NCI-H1092 treated with DMSO at 0.1 percent for 48 hours (cell line): ENCODE data around the gene KRT83.
"Not testable (repeated sequence)": the region's sequence is repeated elsewhere in the genome, so short reads cannot be mapped to it uniquely, and the experiment has no call there.

Experiments used
- DNase-seq: peaks from one replicate; lab custom pipeline; 2025; lab: John Stamatoyannopoulos, UW

The KRT83 gene

DNA sequence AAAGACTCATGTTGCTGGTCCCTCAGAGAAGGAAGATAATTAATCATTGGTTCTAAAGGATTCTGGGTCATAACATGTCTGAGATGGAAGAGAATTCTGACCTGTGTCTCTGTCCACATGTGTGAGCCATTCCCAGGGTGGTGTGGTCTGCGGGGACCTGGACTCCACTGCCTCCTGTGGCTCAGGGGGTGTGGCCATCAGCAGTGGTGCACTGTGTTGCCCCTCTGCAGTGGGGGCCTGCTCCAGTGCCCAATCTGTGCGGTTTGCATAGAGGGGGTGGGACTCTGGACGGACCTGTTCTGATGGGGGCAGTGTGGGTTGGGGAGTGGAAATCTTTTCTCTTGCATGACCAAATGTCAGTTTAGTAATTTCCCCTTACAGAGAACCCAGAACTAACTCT, 32.6 kb upstream of the KRT83 start:
- DNase-seq: no peak

DNA sequence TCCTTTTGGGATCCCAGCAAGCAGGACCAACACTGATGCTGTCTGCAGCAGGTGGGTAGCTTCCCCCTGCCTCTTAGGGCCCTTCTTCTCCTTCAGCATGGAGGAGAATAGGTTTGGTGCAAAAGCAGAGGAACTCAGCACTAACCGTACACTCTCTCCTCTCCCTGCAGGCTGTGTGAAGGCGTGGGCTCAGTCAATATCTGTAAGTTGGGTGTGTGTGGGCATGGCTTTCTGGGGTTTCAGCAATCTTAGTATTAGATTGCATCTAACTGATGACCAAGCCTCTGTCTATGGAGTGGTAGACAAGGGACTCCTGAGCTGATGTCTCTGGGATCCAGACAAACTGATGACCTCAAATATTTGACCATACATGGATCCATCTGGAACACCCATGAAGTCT, 31.8 kb upstream of the KRT83 start:
- no peak for DNase-seq

DNA sequence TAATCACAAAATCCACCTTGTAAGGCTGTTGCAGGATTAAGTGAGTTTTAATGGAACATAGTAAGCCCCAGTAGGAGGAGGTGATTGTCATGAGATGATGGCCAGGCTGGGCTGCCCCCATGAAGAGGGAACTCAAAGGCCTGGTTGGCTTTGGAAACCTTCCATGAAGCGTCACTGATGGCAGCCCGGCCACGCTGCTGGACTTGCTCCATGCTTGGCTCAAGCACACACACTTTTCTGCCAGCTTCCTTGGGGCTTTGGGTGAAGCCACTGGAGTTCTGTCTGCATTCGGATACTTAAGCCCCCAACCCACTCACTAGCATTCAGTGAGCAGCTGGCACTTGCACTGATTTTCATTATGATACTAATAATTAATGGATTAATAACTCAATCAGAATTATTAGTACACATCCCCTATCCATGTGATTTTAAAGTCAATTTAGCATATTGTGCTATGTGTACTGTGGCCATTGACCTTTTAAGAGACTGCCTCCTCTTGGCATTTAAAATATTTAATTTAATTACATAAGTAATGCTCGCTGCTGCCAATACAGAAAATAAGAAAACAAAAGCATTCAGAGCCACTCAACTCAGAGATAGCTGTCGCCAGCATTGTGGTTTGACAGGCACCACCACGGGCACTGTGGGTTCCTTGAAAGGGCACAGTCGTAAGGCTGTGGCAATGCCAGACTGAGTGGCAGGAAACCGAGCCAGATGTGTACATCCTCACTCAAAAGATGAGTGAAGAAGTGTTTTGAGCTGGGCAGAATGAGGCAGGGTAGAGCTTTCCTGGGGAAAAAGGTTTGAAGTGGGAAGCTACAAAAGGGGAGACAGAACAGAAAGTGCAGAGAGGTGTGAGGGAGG, 30.2 kb upstream of the KRT83 start:
- no peak for DNase-seq

DNA sequence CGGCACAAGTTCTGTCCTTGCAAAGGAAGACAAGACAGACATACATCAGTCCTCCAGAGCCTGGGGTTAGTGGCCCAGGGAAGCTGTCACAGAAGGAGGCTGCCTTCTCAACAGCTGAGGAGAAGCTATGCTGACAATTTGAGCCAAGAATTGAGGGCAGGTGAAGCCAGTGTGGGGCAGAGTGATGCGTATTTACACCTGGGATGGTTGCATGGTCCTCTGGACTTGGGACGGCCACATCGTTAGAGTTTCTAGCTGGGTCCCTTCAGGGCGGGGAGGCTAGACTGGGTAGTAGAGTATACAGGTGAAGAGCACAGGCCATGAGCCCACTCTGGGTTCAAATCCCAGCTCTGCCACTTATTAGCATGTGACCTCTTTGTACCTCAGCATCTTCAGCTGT, 29.6 kb upstream of the KRT83 start:
- DNase-seq: no peak

DNA sequence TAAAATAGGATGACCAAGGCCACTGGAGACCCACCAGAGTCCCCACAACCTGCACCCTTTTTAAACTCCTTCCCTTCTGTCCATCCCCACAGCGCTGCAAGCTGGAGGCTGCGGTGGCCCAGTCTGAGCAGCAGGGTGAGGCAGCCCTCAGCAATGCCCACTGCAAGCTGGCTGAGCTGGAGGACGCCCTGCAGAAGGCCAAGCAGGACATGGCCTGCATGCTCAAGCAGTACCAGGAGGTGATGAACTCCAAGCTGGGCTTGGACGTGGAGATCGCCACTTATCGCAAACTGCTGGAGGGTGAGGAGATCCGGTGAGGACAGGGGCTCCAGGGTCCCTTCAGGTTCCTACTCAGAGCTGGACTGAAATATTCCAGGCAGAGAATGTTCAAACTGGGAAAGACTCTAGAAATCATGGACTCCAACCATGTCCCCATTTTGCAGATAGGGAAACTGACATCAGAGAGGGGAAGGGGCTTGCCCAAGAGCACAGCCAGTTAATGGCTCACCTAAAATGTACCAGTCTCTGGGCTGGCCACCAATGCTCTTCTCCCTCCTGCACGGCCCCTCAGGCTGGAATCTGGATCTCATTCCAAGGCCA, 28.9 kb upstream of the KRT83 start:
- DNase-seq: no peak

DNA sequence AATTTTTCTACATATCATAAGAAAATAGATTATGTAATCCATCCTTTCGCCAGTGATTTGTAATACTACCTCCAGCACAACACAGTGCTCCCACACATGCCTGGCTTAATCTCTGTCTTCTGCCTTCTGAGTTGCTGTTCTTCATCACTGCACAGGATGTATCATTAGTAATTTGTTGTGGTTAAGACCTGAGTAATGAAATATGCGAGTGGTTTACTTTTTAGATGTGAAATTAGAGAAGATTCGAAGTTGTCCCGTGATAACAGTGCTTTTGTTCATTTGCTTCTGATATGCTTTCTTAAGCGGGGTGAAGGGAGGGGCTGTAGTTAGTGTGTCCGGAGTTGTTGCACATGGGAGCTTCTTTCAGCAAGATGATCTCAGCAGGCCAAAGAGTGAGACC, 28.0 kb upstream of the KRT83 start:
- DNase-seq: no peak

DNA sequence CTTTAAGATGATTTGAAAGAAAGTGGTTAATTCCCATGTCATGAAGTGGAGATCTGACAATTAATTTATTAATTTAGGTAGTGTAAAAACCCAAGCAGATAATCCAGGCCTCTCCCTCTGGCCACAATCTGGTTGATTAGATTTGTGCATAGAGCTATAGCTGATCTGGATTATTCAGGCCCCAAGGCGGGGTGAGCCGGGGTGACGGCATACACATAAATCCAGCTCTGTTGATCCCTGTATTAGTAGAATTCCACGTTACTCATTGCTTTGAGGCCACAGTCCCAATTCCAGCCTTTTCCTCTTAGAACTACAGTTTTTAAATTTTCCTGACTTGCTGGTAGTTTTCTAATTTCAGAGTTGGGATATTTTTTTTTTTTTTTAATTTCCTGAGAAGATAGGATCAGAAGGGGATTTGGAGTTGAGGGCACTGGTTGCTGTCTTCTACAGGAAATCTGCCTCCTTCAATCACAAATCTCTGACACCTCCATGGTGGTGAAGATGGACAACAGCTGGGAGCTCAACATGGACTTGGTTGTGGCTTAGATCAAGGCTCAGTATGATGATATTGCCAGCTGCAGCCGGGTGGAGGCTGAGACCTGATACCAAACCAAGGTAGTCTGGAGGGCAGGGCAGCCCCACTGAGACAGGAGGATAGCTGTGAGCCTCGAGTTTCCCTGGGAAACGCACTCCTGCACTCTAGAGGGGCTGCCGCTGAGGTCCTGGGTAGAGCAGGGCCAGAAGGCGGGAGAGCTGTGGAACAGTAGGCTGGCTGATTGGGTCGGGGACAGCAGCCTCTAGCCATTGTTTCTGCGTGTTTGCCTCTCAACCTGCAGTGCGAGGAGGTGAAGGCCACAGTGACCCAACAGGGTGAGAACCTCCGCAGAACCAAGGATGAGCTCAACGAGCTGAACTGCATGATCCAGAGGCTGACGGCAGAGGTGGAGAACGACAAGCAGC, 26.6 kb upstream of the KRT83 start:
- DNase-seq: no peak

DNA sequence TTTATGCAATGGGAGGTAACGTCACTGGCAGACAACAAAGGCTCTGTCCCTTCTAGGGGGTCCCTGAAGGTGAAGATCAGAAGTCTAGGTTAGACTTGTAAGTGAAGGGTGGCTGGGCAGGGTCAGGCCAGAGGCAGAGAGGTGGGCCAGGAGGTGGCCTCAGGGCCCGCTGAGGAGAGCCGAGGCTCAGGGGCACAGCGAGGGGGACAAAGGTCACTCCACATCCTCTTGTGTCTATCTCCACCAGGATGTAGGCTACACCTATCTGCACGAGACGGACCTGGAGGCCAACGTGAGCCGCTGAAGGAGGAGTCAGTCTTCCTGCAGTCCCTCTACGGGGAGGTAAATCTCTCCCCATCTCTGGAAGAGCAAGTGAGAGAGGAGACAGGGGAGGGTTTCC, 25.8 kb upstream of the KRT83 start:
- no peak for DNase-seq

DNA sequence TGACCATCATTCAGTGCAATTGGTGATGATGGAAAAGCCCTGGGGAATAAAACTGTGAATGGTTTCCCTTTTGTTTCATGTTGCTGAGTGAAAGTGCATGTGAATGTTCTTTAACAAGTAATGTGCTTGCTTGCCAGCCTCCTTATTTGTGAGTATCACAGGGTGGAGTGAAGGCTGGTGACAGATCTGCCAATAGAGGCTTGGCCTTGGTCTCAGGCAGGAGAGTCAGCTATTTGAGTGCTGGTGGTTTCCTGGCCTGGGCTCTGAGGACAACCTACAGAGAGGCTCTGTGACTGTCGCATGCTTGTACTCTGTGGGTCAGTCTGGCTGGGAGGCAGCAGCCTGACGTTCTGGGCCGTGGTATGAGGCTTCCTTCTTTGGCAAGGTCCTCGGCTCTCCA, 25.4 kb upstream of the KRT83 start:
- no peak for DNase-seq

DNA sequence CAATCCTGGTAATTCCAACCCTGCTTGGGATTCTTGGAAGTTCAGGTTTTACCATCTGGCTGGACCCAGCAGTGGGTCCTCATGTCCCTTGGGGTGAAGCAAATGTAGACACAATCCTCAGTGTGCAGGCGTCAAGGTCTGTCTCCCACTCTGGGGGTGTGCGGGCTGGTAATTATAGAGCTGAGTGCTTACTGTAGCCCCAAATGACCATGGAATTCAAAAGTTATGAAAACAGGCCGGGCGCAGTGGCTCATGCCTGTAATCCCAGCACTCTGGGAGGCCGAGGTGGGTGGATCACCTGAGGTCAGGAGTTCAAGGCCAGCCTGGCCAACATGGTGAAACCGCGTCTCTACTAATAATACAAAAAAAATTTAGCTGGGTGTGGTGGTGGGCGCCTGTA, 23.8 kb upstream of the KRT83 start:
- not testable (repeated sequence) for DNase-seq

DNA sequence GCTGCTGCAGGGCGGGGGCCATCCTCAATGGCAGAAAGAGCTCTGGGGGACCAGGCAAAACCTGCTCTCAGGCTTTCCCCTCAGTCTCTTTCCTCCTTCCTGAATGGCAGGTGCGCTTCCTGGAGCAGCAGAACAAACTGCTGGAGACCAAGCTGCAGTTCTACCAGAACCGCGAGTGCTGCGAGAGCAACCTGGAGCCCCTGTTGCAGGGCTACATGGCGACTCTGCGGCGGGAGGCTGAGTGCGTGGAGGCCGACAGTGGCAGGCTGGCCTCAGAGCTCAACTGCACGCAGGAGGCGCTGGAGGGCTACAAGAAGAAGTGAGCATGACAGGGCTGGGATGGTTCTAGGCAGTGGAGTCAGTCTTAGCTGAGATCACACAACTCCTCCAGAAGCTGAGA, 22.9 kb upstream of the KRT83 start:
- no peak for DNase-seq

DNA sequence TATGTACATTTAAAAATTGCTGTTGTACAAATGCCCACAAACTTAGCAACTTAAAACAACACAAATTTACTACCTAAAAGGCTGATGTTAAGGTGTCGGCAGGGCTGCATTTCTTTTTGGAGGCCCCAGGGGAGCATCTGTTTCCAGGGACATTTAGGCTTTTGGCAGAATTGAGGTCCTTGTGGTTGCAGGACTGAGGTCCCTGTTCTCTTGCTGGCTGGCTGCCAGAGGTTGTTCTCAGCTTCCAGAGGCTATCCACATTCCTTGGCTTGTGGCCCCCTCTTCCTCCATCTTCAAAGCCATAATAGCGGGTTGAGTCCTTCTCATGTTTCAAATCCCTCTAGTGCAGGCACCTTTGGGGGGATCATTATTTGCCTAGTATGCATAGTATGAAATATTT, 22.4 kb upstream of the KRT83 start:
- no peak for DNase-seq

DNA sequence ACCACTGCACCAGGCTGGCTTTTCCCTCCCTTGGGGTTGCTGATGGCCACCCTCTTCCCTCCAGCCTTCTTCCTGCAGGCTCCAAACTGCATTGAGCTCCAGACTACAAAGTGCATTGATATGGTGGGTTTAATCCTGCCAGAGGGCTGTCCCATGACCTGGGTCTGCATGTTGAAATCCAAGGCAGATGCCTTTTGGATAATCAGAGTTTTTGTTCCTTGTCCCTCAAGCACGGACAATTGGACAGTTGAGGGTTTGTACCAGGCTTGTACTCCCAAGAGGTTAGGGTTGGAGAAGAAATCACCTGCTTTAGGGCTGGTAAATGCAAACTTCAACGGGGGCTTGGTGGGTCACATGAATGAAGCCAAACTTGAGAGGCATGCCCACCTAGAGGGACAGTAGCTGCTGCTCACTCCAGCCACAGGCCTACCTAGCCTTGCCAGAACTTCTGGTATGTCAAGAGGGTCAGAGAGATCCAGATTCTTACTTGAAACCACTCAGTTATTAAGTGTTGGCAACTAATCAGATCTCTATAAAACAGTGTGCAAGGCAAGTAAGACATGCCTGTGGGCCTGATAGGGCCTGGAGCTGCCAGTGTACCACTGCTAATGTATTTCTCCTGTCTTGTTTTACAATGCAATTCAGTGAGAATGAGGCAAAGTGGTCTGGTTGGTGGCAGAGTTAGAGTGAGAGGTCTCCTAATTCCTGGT, 21.7 kb upstream of the KRT83 start:
- DNase-seq: no peak

DNA sequence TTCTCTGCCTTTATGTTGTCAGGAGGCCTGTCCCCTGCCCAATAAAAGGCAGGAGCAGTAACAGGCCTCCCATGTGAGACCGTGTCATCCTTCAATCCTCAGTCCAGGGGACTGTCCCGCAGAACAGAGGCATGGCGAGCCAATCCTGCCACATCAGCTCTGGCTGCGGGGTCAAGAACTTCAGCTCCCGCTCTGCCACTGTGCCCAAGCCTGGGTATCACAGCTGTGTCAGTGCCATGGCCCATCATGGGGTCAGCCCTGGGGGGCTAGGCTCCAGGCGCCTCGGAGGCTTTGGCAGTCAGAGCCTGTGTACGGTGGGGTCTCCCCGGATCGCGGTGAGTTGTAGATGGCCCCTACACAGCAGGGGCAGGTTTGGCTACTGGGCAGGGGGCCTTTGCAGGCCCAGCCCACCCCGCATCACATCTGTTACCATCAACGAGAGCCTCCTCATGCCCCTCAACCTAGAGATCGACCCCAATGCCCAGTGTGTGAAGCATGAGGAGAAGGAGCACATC, 19.9 kb upstream of the KRT83 start:
- DNase-seq: no peak

DNA sequence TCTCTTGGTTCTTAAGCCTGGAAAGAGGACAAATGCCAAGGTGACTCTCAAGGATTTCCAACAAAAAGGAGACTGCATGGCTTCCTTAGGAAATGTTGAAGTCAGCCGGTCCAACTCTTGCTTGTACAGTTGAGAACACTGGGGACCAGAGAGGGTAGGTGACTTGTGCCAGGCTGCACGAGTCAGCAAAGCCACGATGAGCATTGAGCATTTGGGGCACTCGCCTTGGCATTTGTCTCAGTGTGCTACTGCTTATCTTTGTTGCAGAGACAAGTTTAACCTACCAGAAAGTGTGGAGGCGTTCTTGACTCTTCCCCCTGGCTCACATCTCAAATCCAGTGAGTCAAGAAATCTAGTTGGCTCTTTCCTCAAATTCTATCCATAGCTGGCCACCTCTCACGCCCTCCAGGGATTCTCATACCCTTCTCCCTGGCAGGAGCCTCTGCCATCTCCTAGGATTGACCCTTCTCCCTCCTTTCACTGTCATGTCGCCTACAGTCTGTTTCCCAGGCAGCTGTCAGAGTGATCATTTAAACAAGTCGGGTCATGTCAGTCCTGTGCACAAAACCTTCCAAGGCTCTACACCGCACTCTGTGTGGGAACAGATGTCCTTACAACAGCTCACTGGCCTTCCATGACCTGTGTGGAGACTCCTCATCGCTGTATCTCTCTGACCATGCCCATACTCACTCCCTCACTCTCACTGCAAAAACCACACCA, 17.2 kb upstream of the KRT83 start:
- no peak for DNase-seq

DNA sequence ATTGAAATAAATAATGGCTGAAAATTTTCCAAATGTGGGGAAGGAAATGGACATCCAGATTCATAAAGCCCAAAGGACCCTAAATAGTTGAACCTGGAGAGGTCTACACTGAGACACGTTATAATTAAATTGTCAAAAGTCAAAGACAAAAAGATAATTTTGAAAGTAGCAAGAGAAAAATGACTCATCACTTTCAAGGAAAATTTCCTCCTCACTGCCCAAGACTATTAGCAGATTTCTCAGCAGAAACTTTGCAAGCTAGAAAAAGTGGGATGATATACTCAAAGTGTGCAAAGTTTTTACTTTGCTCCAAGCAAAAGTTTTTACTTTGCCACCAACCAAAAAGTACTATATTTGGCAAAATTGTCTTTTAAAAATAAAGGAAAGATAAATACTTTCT, 15.9 kb upstream of the KRT83 start:
- no peak for DNase-seq

DNA sequence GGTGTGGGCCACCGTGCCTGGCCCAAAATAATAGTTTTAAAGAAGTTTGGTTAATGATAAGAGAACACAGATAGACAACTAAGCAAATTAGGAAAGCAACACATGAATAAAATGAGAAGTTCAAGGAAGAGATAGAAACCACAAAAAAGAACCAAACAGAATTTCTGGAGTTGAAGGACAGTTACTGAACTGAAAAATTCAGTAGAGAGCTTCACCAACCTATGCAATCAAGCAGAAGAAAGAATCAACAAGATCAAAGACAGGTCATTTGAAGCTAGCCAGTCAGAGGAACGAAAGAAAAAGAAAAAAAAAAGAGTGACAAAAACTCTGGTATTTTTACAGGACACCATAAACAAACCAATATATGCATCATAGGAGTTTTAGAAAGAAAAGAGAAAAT, 15.4 kb upstream of the KRT83 start:
- no peak for DNase-seq

DNA sequence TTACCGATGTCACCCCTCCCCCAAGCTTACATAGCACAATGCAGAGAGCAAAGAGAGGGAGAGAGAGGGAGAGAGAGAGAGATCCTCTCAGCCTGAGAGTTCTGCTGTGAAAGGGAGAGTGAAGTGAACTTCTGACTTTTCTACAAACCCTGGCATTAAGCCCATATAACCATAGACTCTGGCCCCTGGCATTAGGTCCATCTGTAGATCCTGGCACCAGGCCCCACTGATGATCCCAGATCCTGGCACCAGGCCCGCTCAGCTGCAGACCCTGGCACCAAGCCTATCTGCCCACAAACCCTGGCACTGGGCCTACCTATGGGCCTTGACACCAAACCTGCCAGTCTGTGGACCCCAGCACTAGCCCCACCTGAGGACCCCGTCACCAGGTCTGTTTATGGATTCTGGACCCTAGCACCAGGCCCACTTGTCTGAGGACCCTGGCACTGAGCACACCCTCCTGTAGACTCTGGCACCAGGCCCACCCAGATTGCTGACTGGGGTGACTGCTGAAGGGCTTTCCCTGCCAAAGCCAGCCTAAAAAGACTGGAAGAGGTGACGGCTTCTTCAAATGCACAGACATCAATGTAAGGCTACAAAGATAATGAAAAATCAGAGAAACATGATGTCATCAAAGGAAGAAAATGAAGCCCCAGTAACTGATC, 14.5 kb upstream of the KRT83 start:
- peak; percentile 97 for DNase-seq

DNA sequence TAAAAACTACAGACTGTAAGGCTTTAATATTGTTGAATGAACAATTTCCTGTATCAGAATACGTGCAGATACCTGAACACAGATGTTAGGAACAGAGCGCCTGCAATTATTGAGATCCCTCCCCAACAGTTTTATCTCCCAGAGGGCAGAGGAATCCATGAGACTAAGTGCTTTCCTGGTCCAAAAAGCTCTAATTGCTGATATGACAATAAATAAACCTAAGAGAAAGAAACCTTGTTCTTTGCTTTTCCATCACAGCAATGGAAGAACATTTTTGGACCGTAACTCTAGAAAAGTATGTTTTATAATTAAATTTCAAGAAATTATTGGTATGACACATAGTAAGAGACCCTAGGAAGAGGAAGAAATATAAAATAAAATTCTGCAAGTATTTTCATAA, 13.0 kb upstream of the KRT83 start:
- DNase-seq: no peak

DNA sequence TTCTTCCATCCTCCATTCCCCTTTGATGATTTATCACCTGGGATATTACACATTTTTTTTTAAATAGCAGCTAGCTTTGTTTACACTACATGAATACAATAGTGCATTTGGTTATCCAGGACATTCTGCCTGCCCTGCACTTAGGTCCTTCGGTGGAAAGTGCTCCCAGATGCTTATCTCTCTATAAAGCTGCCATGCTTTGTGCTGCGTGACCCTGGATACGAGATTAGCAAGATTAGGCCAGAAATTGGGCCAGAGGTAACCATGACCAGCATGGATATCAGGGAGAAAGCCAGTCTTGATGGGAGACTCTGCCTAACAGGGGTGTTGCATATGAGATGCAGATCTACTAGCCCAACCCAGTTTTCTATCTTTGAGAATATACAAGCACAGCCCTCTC, 12.1 kb upstream of the KRT83 start:
- DNase-seq: no peak

DNA sequence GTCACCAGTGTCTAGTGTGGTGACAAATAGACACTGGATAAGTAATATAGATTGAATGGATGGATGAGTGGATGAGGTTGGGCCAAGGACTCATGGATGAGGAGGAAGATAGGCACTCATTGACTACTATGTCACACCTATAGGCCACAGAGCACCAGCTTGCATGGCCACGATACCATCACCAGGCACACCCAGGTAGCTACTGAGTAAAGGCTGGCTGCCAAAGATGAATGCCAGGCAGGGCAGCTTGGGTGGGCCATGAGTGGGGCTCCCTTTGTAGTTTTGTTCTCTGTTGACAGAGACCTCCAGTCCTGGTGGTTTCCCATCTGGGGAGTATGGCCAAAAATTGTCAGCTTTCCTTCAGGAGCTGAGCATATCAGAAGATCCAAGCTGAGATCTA, 11.2 kb upstream of the KRT83 start:
- DNase-seq: no peak
